Stimulated activated CD8-positive, alpha-beta memory T cell treated with anti-CD3 and anti-CD28 coated beads, Interleukin-15, amount 100 ng/mL, for 48 hours (primary cell): ENCODE measurements around the gene DUS1L.

ENCODE experiments used
- DNase-seq, 2 donors: peaks; one replicate each; pipeline ENCODE4 v3.0.0-alpha.2; 2020; ENCODE audit warnings: low read depth in 2 of 2

The DUS1L gene

GRCh38 chr17:82055023-82055964 lies 10.3 kb downstream of the DUS1L start:
- no peak for DNase-seq

DNA sequence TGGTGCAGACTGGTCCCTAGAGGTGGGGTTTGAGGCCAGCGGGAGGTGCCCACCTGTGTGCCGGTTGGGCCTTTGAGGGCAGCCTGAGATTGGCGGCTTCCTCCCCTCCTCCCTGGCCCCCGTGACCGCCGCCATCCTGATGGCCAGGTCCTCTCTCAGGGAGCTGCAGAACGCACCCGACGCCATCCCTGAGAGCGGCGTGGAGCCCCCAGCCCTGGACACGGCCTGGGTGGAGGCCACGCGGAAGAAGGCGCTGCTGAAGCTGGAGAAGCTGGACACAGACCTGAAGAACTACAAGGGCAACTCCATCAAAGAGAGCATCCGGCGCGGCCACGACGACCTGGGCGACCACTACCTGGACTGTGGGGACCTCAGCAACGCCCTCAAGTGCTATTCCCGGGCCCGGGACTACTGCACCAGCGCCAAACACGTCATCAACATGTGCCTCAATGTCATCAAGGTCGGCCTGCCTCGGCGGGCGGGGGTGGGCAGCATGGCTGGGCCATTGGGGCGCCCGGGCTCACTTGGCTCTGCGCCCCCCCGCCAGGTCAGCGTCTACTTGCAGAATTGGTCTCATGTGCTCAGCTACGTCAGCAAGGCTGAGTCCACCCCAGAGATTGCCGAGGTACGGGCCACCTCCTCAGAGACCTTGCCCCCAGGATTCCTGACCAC lies 11.1 kb downstream of the DUS1L start:
- no peak for DNase-seq

GRCh38 chr17:82053556-82054263 lies 11.9 kb downstream of the DUS1L start:
- DNase-seq, result no peak

GRCh38 chr17:82053130-82053529 lies 12.5 kb downstream of the DUS1L start:
- DNase-seq, result no peak

DNA sequence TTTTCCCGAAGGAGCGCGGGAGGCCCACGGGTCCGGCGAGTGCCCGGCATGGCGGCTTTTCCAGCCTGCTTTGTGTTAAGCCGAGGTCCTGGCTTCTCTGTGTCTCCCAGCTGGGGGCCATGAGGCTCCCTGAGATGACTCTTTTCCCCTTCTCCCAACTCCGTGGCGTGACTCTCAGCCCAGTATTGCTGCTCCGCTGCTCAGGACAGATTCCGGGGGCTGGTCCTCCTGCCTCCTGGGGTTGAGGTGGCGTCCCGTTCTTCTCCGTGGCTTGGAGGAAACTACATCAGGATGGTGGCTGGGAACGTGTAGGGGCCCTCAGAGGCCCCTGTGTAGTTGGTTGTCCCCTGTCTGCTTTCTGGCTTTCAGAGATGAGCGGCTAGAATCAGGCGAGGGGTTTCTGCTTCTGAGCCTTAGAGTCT lies 13.0 kb downstream of the DUS1L start:
- DNase-seq, result no peak

DNA sequence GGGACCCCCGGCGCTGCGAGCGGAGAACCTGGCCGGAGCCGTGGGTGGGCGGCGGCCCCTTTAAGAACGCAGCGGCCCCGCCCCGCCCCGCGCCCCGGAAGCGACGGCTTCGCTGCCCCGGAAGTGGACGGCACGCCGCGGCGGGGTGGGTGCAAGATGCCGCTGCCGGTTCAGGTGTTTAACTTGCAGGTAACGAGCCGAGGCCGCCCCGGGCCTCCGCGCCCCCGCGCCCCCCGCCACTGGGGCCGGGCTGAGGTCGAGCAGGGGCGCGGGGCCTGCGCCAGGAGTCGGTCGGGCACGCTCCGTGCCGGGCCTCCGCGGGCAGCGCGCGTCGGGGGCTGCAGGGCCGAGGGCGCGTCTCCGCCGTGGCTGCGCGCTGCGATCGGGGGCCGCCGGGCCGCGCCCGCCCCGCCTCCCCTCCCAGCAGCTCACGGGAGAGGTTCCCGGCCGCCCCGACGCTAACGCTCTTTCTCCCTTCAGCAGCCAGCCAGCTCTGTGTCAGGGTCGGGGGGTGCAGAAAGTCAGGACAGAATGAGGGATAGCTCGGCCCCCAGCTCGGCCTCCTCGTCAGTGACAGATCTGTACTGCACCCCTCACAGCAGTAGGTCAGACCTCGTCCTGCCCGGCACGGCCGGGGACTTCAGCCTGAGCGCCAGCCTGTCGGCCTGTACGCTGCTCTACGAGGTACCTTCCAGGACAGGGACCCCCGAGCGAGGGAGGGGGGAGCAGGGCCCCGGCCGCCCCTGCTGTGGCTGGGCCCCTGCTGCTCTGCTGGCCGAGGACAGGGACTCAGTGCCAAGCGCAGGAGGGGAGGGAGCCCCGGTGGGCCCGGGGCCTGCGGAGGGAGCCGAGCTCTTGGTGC lies 13.6 kb downstream of the DUS1L start, which contains the start of the genes GPS1 and RFNG:
Gene GPS1 (plus strand): TSS at position 123 of the 862 bp plus-strand sequence. CDS start 34 bp downstream, at position 157.
Gene RFNG (minus strand): TSS at position 36 of the 862 bp plus-strand sequence. CDS start 45 bp downstream, outside the sequence.
- DNase-seq, result peak; percentile 80

DNA sequence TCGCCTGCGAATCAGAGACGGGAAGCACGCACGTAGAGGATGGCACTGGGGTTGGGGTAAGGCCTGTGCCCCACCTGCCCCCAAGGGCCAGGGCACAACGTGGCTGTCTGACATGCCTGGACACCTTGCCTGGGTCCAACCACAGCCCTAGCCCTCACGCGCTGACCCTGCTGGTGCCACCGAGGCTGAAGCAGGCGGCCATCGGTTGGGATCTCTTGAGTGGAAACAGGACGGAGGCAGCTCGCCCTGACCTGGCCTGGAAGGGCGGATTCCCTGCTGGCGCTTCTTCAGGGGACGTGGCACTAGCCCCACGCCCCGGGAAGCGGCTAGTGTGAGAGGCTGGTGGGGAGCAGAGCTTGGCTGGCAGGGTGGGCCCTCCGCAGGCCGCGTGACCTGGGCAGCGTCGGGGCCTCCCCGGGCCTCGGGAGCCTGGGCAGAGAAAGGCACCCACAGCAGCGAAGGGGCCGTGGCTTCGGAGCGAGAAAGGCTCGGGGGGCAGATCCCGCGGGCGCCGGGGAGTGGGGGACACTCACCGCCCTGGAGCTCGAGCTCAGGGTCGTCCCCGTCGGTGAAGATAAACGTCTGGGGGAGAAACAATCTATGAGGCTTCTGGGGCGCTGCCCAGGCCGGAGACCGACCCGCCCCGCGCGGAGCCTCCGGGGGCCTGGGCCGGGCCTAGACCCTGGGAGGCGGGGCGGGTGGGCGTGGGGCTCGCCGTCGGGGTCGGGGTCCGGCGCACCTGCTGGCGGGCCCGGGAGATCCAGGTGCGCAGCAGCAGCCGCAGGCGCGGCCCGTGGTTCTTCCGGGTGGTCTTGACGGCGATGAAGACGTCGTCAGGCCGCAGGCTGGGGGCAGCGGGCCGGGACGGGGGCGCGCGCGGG lies 14.6 kb downstream of the DUS1L start:
- no peak for DNase-seq

- no peak for DNase-seq
Measured at GRCh38 chr17:82050152-82050760, 15.3 kb downstream of the DUS1L start.

GRCh38 chr17:82049521-82049971 lies 16.1 kb downstream of the DUS1L start:
- DNase-seq, result no peak

DNA sequence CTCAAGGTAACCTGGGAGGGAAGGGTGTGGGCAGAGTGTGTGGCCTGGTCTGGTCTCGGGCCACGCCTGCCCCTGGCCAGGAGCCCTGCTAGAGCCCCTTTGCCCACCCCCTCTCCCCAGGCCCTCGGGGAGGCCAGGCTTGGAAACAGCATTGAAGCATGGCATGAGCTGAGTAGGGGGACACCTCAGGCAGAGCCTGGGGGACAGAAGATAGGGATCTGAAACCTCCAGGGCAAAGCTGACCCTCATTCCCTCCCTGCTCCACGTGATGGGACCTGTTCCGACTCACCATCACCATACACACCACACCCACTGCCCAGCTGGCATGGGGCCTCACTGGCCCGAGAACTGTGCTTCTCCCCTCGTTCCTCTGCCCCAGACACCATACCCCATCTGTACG lies 16.5 kb downstream of the DUS1L start:
- no peak for DNase-seq

DNA sequence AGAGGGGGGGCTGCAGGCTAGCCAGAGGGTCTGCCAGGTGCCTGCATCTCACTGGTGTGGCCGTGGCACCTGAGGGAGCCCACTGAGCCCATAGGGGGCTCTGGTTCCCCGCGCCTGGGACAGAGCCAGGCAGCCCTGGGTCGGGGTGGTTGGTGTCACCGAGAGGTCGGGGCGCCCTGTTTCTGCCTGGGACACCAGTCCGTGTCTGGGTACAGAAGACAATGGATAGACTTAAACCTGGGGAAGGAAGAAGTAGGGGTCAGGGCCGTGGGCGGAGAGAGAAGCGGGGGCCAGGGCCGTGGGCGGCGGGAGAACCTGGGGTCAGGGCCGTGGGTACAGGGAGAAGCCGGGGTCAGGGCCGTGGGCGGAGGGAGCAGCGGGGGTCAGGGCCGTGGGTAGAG lies 17.0 kb downstream of the DUS1L start:
- no peak for DNase-seq

GRCh38 chr17:82047914-82048570 lies 17.6 kb downstream of the DUS1L start:
- no peak for DNase-seq

- no peak for DNase-seq
Measured at GRCh38 chr17:82047379-82047778, 18.2 kb downstream of the DUS1L start.

DNA sequence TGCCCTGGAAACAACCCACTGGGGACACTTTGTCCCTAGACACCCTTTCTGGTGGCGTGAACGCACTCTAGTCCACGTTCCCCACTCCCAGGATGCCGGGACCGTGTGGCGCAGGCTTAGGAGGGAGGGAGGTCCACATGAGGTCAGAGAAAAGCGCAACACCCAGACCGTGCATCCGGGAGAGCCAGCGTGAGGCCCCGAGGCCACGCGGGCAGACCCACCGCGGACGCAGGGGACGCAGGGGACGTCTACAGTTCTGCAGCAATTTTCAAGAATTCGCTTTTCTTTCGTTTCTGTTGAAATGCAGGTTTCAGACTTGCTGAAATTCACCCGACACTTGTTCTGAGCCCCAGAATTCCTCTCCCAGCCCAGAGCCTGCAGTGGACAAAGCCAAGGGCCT lies 18.7 kb downstream of the DUS1L start:
- DNase-seq, result no peak

DNA sequence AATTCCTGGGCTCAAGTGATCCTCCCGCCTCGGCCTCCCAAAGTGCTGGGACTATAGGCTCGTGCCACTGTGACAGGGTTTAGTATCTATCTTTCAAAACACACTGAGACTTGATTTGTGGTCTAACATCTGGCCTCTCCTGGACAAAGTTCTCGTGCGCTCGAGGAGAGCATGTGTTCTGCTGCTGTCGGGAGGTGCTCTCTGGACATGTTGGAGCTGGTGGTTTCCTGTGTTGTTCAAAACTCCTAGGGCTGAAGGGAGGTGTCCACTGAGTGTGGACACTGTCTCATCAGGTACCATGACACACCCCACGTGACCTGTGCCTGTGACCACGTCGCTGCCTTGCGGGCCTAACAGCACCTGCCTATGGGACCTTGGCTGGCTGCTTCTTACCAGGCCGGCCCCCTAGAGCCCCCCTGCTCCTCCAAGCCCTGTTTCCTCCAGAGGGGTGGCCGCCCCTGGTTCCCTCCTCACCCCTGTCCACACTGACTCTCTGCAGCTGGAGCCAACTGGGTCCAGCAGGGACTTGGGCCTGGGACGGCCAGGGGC lies 19.6 kb downstream of the DUS1L start:
- DNase-seq, result no peak

DNA sequence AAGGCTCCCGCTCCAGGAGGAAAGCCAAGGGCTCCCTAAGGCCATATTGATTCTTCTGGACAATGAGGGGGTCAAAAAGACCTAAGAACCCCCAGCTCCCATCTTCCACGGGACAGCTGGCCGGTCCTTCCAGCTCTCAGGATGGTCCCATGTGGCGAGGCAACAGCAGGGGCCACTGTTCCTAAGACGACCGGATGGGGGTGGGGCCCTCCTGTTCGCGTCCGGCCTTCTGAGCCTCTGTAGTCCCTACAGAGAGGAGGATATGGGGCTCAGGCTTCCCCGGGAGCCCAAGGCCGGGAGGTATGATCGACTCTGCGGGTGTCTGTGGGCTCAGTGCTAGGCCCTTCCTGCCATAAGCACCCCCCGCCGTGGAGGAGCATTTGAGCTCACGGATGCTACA lies 22.1 kb downstream of the DUS1L start:
- DNase-seq, result no peak

DNA sequence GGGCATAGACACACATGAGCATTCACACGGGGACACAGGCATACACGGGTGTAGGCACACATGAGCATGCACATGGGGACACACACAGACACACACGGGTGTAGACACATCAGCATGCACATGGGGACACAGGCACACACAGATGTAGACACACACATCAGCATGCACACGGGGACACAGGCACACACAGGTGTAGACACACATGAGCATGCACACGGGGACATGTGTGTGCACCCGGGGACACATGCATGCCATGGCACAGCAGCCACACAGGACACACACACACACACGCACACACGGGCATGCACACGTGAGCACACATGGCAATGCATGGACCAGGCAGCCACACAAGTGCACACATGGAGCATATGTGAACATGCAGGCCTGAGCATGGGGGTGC lies 23.0 kb downstream of the DUS1L start:
- no peak for DNase-seq

GRCh38 chr17:82041144-82041814 lies 24.3 kb downstream of the DUS1L start:
- no peak for DNase-seq
